Smooth muscle cell (in vitro differentiated cells): Measurements from ENCODE around the gene ASPG. TPM values are rescaled to one million over a fixed set of nuclear protein-coding genes. Genes with fewer than 3 reads are reported as not detected.

ENCODE experiments used
- DNase-seq: peaks from one replicate; lab custom pipeline; 2025; ENCODE audit not compliant: unreplicated experiment; lab: John Stamatoyannopoulos, UW
- H2AFZ ChIP-seq: fragments of 200-600 bp; sonication (generic); 2 replicates; pipeline ENCODE4 v1.6.0; 2016; ENCODE audit warnings: antibody characterized with exemption, low read depth, mild to moderate bottlenecking
- H3F3A ChIP-seq: fragments of 200-600 bp; sonication (generic); 2 replicates; pipeline ENCODE4 v1.6.0; 2017; ENCODE audit warnings: antibody characterized with exemption, low read depth
- H3K27ac ChIP-seq: fragments of 200-600 bp; sonication (generic); 2 replicates; pipeline ENCODE4 v1.5.1; 2016; ENCODE audit warnings: low read depth, mild to moderate bottlenecking
- H3K27me3 ChIP-seq: fragments of 200-600 bp; sonication (generic); 2 replicates; pipeline ENCODE4 v1.6.1; 2016; ENCODE audit warnings: low read depth, mild to moderate bottlenecking
- H3K36me3 ChIP-seq: fragments of 200-600 bp; sonication (generic); 2 replicates; pipeline ENCODE4 v1.5.1; 2016; ENCODE audit warnings: low read depth
- H3K4me1 ChIP-seq: fragments of 200-600 bp; sonication (generic); 2 replicates; pipeline ENCODE4 v1.5.1; 2016; ENCODE audit warnings: low read depth
- H3K4me2 ChIP-seq: fragments of 200-600 bp; sonication (generic); 2 replicates; pipeline ENCODE4 v1.6.0; 2016; ENCODE audit warnings: mild to moderate bottlenecking
- H3K4me3 ChIP-seq: fragments of 200-600 bp; sonication (generic); 2 replicates; pipeline ENCODE4 v1.5.1; 2016; ENCODE audit warnings: mild to moderate bottlenecking
- H3K79me2 ChIP-seq: fragments of 200-600 bp; sonication (generic); 2 replicates; pipeline ENCODE4 v1.6.0; 2016; ENCODE audit warnings: low read depth, mild to moderate bottlenecking
- H3K9ac ChIP-seq: fragments of 200-600 bp; sonication (generic); 2 replicates; pipeline ENCODE4 v1.6.0; 2016; ENCODE audit warnings: low read depth
- H3K9me3 ChIP-seq: fragments of 200-600 bp; sonication (generic); replicated peaks from 2 replicates; pipeline ENCODE4 v1.5.1; 2016; ENCODE audit warnings: low read depth
- H4K20me1 ChIP-seq: fragments of 200-600 bp; sonication (generic); 2 replicates; pipeline ENCODE4 v1.6.0; 2016; ENCODE audit warnings: low read depth
- WGBS: methylation state at CpG from one replicate; pipeline ENCODE4 v1.1.7; 2016; ENCODE audit warnings: low lambda C conversion rate; 5-methylcytosine and 5-hydroxymethylcytosine counted together
- polyA plus RNA-seq: library from polyadenylated mRNA; unstranded; fragments of >200 nt; fragmentation: Nextera tagmentation; extraction: Ambion mirVana; gene quantifications from 2 replicates; pipeline ENCODE4 v1.2.1, GENCODE V29; 2016
- total RNA-seq: library from RNA; depleted of rRNA; stranded (reverse); fragments of >200 nt; gene quantifications from 2 replicates; pipeline ENCODE4 v1.2.3, GENCODE V29; 2014
- TF ChIP-seq, protein P1 (sequence below): fragments of 200-600 bp; sonication (generic); IDR thresholded peaks from 2 replicates; pipeline ENCODE4 v1.5.1; 2017; ENCODE audit warnings: borderline replicate concordance, mild to moderate bottlenecking, antibody characterized with exemption; ENCODE audit not compliant: insufficient read depth, poor library complexity, severe bottlenecking

The ASPG gene
- total and polyA plus RNA-seq, 2 experiments from 2014 or later = 0.18 to 1.2 TPM

GRCh38 chr14:104144911-104145825 is 59.7 kb downstream of the ASPG start:
- H3K27me3 ChIP-seq = no peaks in the 10 kb centered on the region

DNA sequence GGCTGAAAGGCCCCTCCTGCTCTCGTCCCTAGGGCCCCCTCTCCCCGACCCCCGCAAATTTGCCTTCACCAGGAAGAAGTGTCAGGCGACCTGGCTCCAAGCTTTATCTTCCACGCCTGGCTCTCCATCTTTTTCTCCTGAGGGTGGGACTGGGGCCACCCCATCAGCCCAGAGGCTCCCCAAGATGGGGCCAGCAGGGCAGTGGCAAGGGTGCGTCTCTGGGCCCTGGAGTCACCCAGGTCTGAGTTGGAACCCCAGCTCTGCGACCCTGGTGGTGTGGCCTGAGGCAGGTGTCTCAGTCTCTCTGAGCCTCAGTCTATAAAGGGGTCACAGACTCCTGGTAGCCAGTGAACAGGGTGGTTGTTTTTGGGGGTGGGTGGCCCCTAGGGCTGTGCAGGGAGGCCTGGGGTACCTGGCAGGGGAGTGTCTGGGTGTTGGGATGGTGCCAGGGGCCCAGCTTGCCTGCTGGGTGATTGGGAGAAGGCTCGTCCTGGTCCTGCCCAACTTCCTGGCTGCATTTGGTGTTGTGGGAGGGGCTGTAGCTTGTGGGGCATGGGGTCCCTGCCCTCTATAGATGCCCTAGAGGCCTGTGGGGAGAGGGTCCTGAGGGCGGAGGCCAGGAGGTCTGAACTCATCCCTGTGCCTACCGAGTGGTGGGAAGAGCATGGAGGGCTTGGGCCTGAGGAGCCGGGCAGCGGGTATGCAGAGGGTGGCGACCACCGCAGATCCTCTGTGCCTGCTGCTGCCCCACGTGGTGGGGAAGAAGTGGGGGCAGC is 60.5 kb downstream of the ASPG start:
- no peak overlapping the region for H3K4me2 ChIP-seq
- H4K20me1 ChIP-seq = no peaks in the 10 kb centered on the region
- 87% methylated on average over 14 of the region's 15 CpGs for WGBS
- H3K79me2 ChIP-seq = peaks cover 4% of the 10 kb centered on the region
- no peak overlapping the region for H3K27ac ChIP-seq
- no peak overlapping the region for H3K9ac ChIP-seq
- no peaks in the 10 kb centered on the region for H3K27me3 ChIP-seq
- no peak overlapping the region for H3K4me3 ChIP-seq
- TF ChIP-seq, protein P1, sequence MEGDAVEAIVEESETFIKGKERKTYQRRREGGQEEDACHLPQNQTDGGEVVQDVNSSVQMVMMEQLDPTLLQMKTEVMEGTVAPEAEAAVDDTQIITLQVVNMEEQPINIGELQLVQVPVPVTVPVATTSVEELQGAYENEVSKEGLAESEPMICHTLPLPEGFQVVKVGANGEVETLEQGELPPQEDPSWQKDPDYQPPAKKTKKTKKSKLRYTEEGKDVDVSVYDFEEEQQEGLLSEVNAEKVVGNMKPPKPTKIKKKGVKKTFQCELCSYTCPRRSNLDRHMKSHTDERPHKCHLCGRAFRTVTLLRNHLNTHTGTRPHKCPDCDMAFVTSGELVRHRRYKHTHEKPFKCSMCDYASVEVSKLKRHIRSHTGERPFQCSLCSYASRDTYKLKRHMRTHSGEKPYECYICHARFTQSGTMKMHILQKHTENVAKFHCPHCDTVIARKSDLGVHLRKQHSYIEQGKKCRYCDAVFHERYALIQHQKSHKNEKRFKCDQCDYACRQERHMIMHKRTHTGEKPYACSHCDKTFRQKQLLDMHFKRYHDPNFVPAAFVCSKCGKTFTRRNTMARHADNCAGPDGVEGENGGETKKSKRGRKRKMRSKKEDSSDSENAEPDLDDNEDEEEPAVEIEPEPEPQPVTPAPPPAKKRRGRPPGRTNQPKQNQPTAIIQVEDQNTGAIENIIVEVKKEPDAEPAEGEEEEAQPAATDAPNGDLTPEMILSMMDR = no peak
- no peak overlapping the region for H2AFZ ChIP-seq
- H3K36me3 ChIP-seq = no peaks in the 10 kb centered on the region
- no peak for DNase-seq
- no peaks in the 10 kb centered on the region for H3K9me3 ChIP-seq
- H3K4me1 ChIP-seq = peaks cover 30% of the 10 kb centered on the region
- H3F3A ChIP-seq = no peaks in the 10 kb centered on the region

More at GRCh38 chr14:104144911-104145825, 59.7 kb downstream of the ASPG start:
- 94% methylated on average over 37 of the region's 37 CpGs for WGBS
- Histone ChIP-seq H3K4me1 (peaks cover 25% of the 10 kb centered on the region), H2AFZ (no peak overlapping the region), H3K36me3 (no peaks in the 10 kb centered on the region), H3K4me3 (no peak overlapping the region), H3K4me2 (no peak overlapping the region), H3K27ac (no peak overlapping the region), H3K9ac (no peak overlapping the region), H4K20me1 (peaks cover 7% of the 10 kb centered on the region), H3F3A (no peaks in the 10 kb centered on the region), H3K79me2 (no peaks in the 10 kb centered on the region), H3K9me3 (no peaks in the 10 kb centered on the region)
- TF ChIP-seq, protein P1 = no peak
- no peak for DNase-seq

DNA sequence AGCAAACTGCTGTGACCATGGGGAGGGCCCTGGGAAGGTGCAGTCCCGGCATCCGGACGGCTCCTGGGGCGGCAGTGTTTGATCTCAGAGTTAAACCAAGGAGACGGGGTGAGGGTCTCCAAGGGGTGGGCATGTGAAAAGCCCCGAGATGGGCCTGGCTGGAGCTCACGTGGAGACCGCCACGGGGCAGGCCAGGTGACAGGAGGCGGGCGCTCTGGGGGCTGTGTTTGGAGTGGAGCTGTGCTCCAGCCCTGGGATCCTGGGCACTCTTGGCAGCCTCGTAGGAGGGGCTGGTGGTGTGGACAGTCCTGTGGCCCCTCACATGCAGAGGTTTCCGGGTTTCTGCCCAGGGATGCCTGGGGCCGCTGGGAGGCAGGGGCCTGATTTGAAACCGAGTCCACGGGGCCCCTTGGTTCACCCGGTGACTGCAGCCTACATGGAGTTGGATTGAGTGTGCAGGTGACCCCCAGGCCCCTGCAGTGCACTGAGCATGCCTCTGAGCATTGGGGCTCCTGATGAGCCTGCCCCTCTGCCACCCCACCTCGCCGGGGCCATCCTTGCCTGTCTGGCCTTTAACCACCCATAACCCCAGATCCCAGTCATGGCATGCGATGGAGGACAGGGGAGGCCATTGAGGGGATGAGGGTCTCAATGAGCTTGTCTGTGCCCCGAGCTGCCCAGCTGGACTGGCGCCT is 61.3 kb downstream of the ASPG start:
- Histone ChIP-seq H4K20me1 (no peaks in the 10 kb centered on the region), H3K9ac (no peak overlapping the region), H3K4me2 (no peak overlapping the region), H3K79me2 (peaks cover 4% of the 10 kb centered on the region), H3K9me3 (no peaks in the 10 kb centered on the region), H3F3A (no peaks in the 10 kb centered on the region), H3K27me3 (no peaks in the 10 kb centered on the region), H2AFZ (no peak overlapping the region), H3K4me1 (peaks cover 30% of the 10 kb centered on the region), H3K36me3 (no peaks in the 10 kb centered on the region), H3K4me3 (no peak overlapping the region), H3K27ac (no peak overlapping the region)
- WGBS = 96% methylated on average over 19 of the region's 22 CpGs
- TF ChIP-seq, protein P1 = no peak
- DNase-seq = no peak
